Hematopoietic multipotent progenitor cell (in vitro differentiated cells): ENCODE measurements around the gene ANO2. TPM values are rescaled to one million over a fixed set of nuclear protein-coding genes. Genes with fewer than 3 reads are reported as not detected.

Experiments used
- DNase-seq, 3 donors: peaks; one replicate each; pipeline ENCODE4 v3.0.0-alpha.2; 2011 to 2015; ENCODE audit warnings: low read depth in 2 of 3, low spot score in 2 of 3
- small RNA-seq: library from RNA; depleted of rRNA; stranded (forward); fragments of <200 nt; gene quantifications from one replicate; pipeline ENCODE3, GENCODE V24; 2012
- total RNA-seq: library from RNA; depleted of rRNA; stranded (reverse); fragments of >200 nt; gene quantifications from one replicate; pipeline ENCODE4 v1.2.3, GENCODE V29; 2012

Gene ANO2
- total RNA-seq, 1 donor = 0.81 TPM

DNA sequence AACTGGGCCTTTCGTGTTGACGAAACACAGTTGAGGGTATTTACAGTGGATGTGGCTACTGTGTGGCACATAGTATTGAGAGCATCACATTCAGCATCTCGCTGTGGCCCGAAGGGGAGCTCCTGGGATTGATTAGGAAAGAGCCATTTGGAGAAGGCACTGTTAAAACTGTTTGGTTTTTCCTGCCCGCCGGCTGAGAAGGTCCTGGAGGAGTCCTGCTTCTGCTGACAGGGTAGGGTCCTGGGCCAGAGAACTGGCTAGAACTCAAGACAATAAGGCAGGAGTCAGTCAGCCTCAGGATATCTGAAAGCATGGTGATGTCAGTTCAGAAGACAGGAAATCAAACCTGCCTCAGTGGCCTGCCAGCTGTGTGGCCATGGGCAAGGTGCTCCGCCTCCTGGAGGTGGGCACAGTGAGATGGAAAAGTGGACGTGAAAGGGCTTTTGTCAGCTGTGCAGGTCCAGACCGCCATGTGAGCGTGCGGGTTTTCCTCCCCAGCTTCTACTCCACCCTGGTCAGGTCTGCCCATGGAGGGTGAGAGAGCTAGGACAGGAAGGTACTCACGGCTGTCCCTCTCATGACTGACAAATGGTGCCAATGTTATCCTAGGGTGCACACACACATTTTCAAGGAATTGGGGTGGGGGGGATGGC lies 420.8 kb downstream of the ANO2 start:
- no peak for DNase-seq

GRCh38 chr12:5523396-5524115 lies 421.5 kb downstream of the ANO2 start:
- DNase-seq = no peak

DNA sequence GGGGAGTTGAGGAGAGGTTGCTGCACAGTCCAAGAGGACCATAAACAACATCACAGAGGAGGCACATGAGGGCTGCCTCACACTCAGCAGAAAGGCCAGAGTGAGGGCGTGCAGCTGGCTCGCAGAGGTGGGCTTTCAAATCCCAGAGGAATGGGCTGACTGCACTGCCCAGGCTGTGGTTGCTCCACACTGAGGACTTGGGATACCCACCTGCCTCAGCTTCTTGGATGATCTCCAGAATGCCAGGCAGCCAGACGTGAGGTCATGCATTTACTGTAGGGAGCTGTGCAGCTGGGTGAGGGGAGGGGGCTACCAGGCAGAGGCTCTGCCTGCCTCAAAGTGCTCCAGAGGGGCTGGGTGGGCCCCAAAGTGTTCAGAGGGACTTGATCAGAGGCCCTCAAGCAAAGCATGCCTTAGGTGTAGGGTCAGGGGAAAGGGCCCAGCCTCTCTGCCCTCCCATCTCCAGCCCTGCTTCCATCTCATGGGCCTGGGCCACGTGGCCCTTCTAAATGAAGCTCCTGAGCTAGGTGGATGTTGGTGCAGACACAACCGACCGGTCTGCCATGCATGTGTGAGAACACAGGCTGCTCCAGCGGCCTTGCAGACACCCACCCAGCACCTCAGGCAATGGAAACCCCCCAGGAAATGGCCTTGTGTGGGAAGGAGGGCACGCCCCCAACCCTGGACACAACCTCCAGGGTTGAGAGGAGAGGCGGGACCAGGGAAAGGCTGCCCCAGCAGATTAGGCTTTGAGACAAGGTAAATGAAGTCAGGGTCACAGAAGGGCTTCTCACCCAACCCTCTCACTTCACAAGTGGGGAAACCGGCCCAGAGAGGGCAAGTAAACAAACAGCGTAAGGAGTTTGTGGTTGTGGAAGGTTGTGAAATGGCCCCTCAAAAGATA lies 422.4 kb downstream of the ANO2 start:
- DNase-seq = no peak

DNA sequence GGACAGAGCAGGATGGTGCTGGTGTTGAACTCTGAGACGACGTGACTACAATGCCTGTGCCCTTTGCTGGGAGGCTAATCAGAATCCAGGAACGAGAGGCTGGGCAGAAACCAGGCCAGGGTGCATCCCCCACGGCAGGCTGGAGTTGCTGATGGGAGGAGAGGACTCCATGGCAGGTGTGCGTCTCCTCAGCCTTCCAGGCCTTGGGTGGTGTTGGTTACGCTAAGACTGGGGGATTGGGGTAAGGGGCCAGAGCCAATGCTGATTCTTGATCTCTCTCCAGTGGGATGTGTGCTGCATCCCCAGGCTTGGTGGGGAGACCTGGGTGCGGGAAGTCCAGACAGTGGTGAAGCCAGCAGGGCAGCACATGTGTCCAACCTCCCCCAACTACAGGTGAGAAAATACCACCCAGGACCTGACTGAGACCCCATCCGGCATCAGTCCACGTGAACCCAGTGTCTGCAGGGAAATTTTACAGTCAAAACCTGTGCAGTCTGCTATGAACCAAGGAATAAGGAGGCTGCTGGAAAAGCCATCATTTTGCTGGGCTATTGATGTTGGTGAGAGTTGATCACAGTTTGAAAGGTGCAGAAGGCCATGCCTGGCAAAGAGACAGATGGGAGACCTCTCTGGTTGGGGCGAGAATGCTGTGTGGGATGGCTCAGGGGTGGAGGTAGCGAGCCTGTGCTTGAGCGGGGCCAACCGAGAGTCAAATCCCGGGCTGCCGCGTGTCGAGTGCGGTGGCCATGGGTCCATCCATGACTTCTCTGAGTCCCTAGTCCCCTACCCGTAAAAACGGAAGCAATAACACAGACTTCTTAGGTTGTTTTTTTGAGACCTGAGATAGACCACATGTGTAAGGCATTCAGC lies 423.4 kb downstream of the ANO2 start:
- no peak for DNase-seq

DNA sequence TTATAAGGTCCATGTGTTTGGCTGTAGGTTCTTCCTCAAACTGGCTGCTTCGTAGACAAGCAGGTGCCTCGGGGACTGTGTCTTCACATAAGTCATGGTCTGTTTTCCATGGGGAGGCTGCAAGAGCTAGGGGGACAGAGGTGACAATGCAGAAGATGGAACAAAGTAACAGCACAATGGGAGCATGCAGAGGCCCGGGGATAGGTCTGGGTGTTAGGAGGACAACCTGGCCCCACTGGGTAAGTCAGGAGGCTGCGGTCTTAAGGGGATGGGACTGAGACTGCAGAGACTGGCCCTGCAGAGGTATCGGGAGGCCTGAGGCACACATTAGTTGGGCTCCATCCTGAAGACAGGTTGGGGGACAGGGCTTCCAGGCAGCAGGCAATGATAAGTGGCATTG lies 424.2 kb downstream of the ANO2 start:
- no peak for DNase-seq

- no peak for DNase-seq
Observed at GRCh38 chr12:5520037-5520436, 425.0 kb downstream of the ANO2 start.

GRCh38 chr12:5518584-5519365 lies 426.3 kb downstream of the ANO2 start:
- DNase-seq = no peak

DNA sequence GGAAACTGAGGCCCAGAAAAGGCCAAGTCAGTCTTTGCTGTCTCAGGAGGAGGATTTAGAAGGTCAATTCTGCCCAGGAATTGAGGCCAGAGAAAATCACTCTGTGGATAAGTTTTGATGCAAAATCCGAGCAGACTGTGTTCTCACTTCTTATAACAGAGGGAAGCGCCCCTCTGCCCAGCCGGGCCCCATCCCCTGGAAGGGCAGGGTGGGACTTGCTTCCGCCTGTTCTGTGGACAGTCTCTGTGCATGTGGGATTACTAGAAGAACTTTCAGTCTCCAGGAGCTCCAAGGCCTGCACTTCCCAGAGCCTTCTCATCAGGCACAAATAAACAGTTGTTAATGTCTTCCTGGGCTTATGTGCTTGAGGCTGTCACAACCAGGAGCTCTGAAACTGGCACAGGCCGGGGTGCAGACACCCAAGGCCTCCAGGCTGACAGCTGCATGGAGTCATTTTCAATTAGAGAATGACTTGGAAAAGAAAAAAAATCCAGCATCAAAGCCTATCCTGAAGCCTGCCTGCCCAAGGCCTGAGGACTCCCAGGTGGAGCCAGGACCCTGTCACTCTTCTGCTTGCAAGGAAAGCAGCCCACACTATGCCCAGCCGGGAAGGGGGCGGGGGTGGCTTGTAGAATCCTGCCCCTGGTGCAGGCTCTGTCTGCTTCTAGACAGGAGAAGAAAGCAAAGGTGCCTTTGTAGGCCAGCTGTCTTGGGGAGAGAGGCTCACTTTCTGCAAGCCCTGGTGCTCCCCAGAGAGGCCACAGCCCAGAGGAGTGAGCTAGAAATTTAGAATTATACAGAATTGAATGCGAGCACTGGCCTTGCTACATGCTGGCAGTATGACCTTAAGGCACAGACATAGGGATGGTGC lies 428.5 kb downstream of the ANO2 start:
- DNase-seq = no peak

- DNase-seq = no peak
Observed at GRCh38 chr12:5515458-5515857, 429.6 kb downstream of the ANO2 start.

GRCh38 chr12:5514545-5514944 lies 430.5 kb downstream of the ANO2 start:
- DNase-seq = no peak

GRCh38 chr12:5514016-5514415 lies 431.0 kb downstream of the ANO2 start:
- no peak for DNase-seq

- no peak for DNase-seq
Observed at GRCh38 chr12:5513406-5513805, 431.7 kb downstream of the ANO2 start.

Small RNAs within 50 kb of the gene (small RNA-seq; reads per million reads assigned to genes)
- gene AC137627.1 = not detected

Other genes with a start within 250 kb of the ANO2 start
- 13.5 TPM for gene VWF, start 179.4 kb upstream of the ANO2 start, total RNA-seq